H1 (cell line): ENCODE measurements around the gene CLN3. TPM values are rescaled to one million over a fixed set of nuclear protein-coding genes. Genes with fewer than 3 reads are reported as not detected.

Source experiments
- polyA plus RNA-seq, 7 experiments: library from polyadenylated mRNA; depleted of rRNA in 3 of 7; stranded (reverse) in 5 of 7; unstranded in 2 of 7; fragments of >200 nt in 5 of 7; fragments of 200-250 nt in 2 of 7; gene quantifications; 1 replicate in 5 of 7; 2 replicates in 1 of 7; 4 replicates in 1 of 7; pipeline versions ENCODE4 v1.2.1 to v1.2.3, GENCODE V29; 2011 to 2013; ENCODE audit warnings: missing spikeins in 2 of 7, mixed read lengths in 2 of 7
- total RNA-seq: library from RNA; stranded (reverse); fragmentation: NEBNext Ultra II Directional; extraction: Animal tissue kit (Norgen Biotek cat#: 25700); gene quantifications from 2 replicates; pipeline ENCODE4 v1.2.1, GENCODE V29; 2021
- TF ChIP-seq, protein P1 (sequence below): IDR thresholded peaks from 2 replicates; pipeline ENCODE4 v1.6.1; 2012; ENCODE audit warnings: low read length, inconsistent platforms

CLN3 gene
- total and polyA plus RNA-seq, 2 of the 8 experiments (the other 6 are each of a cell fraction or from before 2014, with no cell fraction given) = 22.9 to 44.3 TPM

GRCh38 chr16:28495098-28495793, 3.4 kb upstream of the CLN3 start (continued):
- TF ChIP-seq, protein P1, sequence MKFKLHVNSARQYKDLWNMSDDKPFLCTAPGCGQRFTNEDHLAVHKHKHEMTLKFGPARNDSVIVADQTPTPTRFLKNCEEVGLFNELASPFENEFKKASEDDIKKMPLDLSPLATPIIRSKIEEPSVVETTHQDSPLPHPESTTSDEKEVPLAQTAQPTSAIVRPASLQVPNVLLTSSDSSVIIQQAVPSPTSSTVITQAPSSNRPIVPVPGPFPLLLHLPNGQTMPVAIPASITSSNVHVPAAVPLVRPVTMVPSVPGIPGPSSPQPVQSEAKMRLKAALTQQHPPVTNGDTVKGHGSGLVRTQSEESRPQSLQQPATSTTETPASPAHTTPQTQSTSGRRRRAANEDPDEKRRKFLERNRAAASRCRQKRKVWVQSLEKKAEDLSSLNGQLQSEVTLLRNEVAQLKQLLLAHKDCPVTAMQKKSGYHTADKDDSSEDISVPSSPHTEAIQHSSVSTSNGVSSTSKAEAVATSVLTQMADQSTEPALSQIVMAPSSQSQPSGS = no peak
